Thymus (tissue), 11 donors: ENCODE measurements around the gene LAMA1. TPM values are rescaled to one million over a fixed set of nuclear protein-coding genes. Genes with fewer than 3 reads are reported as not detected.
A peak's percentile ranks its signal among the peaks of the same experiment; 100 is the strongest.
"Not testable (repeated sequence)": the region's sequence is repeated elsewhere in the genome, so short reads cannot be mapped to it uniquely, and the experiment has no call there.

Source experiments
- DNase-seq, 9 donors: peaks; one replicate each; pipeline ENCODE4 v3.0.0-alpha.2; 2013; ENCODE audit warnings: low spot score in 9 of 9, low read depth in 6 of 9, missing footprints in 1 of 9
- H3K27ac ChIP-seq, 2 donors: one replicate each; pipeline ENCODE4 v1.5.1; 2013; ENCODE audit warnings: control low read depth in 1 of 2, low read depth in 1 of 2, low read length in 1 of 2, mild to moderate bottlenecking in 1 of 2, moderate library complexity in 1 of 2
- H3K27me3 ChIP-seq, 2 donors: one replicate each; pipeline ENCODE4 v1.5.1; 2013; ENCODE audit warnings: low read length in 1 of 2; ENCODE audit not compliant: control insufficient read depth in 2 of 2, insufficient read depth in 1 of 2
- H3K36me3 ChIP-seq, 2 donors: one replicate each; pipeline ENCODE4 v1.5.1; 2013; ENCODE audit warnings: low read length in 1 of 2, mild to moderate bottlenecking in 1 of 2, moderate library complexity in 1 of 2; ENCODE audit not compliant: control insufficient read depth in 2 of 2, insufficient read depth in 2 of 2
- H3K4me1 ChIP-seq, 2 donors: one replicate each; pipeline ENCODE4 v1.5.1; 2013; ENCODE audit warnings: low read length in 2 of 2; ENCODE audit not compliant: control insufficient read depth in 2 of 2, insufficient read depth in 2 of 2
- H3K4me3 ChIP-seq, 2 donors: one replicate each; pipeline ENCODE4 v1.5.1; 2013; ENCODE audit warnings: low read length in 2 of 2, control low read depth in 1 of 2, mild to moderate bottlenecking in 1 of 2
- H3K9me3 ChIP-seq, 2 donors: one replicate each; pipeline ENCODE4 v1.5.1; 2013; ENCODE audit warnings: low read length in 1 of 2, mild to moderate bottlenecking in 1 of 2; ENCODE audit not compliant: control insufficient read depth in 2 of 2, insufficient read depth in 1 of 2
- WGBS: extraction: QIAGEN DNeasy Blood & Tissue Kit; methylation state at CpG from one replicate; pipeline ENCODE4 v1.1.7; 2013; 5-methylcytosine and 5-hydroxymethylcytosine counted together
- polyA plus RNA-seq: library from polyadenylated mRNA; stranded (reverse); fragments of 200-250 nt; gene quantifications from one replicate; pipeline ENCODE4 v1.2.3, GENCODE V29; 2013
- total RNA-seq: library from RNA; stranded (reverse); fragments of 120-200 nt; gene quantifications from one replicate; pipeline ENCODE4 v1.2.4, GENCODE V29; 2013
- donor health status: healthy.

LAMA1 gene
- total and polyA plus RNA-seq, 2 donors, result 0.71 to 2.9 TPM

GRCh38 chr18:7147399-7147798, 29.8 kb upstream of the LAMA1 start:
- WGBS, result 94% methylated on average over 7 of the region's 7 CpGs
- Histone ChIP-seq H3K4me1 (no peaks in the 10 kb centered on the region), H3K4me3 (no peak overlapping the region), H3K27me3 (no peaks in the 10 kb centered on the region), H3K27ac (no peak overlapping the region), H3K9me3 (no peaks in the 10 kb centered on the region), H3K36me3 (no peaks in the 10 kb centered on the region)
- no peak for DNase-seq

- Histone ChIP-seq H3K9me3 (no peaks in the 10 kb centered on the region), H3K36me3 (no peaks in the 10 kb centered on the region), H3K4me3 (no peak overlapping the region), H3K27ac (no peak overlapping the region), H3K4me1 (no peaks in the 10 kb centered on the region), H3K27me3 (no peaks in the 10 kb centered on the region)
- DNase-seq, result no peak
- 96% methylated on average over 1 of the region's 1 CpG for WGBS
Measured at GRCh38 chr18:7146067-7146466, 28.5 kb upstream of the LAMA1 start.

- not testable (repeated sequence) for H3K4me3 ChIP-seq, H3K4me1 ChIP-seq, DNase-seq, H3K27me3 ChIP-seq, H3K9me3 ChIP-seq, H3K27ac ChIP-seq, H3K36me3 ChIP-seq
- 97% methylated on average over 12 of the region's 12 CpGs for WGBS
Measured at GRCh38 chr18:7144921-7145320, 27.3 kb upstream of the LAMA1 start.

GRCh38 chr18:7141287-7141686, 23.7 kb upstream of the LAMA1 start:
- DNase-seq, result no peak
- H3K9me3 ChIP-seq, result no peaks in the 10 kb centered on the region
- H3K4me1 ChIP-seq, result no peaks in the 10 kb centered on the region
- H3K27me3 ChIP-seq, result no peaks in the 10 kb centered on the region
- no peak overlapping the region for H3K4me3 ChIP-seq
- H3K36me3 ChIP-seq, result no peaks in the 10 kb centered on the region
- no peak overlapping the region for H3K27ac ChIP-seq

GRCh38 chr18:7139409-7139808, 21.8 kb upstream of the LAMA1 start:
- no peaks in the 10 kb centered on the region for H3K27me3 ChIP-seq
- DNase-seq, result no peak
- no peak overlapping the region for H3K27ac ChIP-seq
- H3K4me1 ChIP-seq, result no peaks in the 10 kb centered on the region
- WGBS, result 96% methylated on average over 4 of the region's 4 CpGs
- no peak overlapping the region for H3K4me3 ChIP-seq
- H3K36me3 ChIP-seq, result no peaks in the 10 kb centered on the region
- H3K9me3 ChIP-seq, result no peaks in the 10 kb centered on the region

- no peak overlapping the region for H3K4me3 ChIP-seq
- no peak overlapping the region for H3K27ac ChIP-seq
- no peaks in the 10 kb centered on the region for H3K4me1 ChIP-seq
- no peaks in the 10 kb centered on the region for H3K9me3 ChIP-seq
- H3K27me3 ChIP-seq, result no peaks in the 10 kb centered on the region
- no peaks in the 10 kb centered on the region for H3K36me3 ChIP-seq
- no peak for DNase-seq
Measured at GRCh38 chr18:7133181-7133580, 15.6 kb upstream of the LAMA1 start.

- no peaks in the 10 kb centered on the region for H3K27me3 ChIP-seq
- 92% methylated on average over 9 of the region's 9 CpGs for WGBS
- H3K27ac ChIP-seq, result no peak overlapping the region
- H3K4me3 ChIP-seq, result no peak overlapping the region
- H3K9me3 ChIP-seq, result no peaks in the 10 kb centered on the region
- no peak for DNase-seq
- no peaks in the 10 kb centered on the region for H3K4me1 ChIP-seq
- H3K36me3 ChIP-seq, result no peaks in the 10 kb centered on the region
Measured at GRCh38 chr18:7132356-7133150, 15.0 kb upstream of the LAMA1 start.

- DNase-seq, result no peak
- no peak overlapping the region for H3K4me3 ChIP-seq
- no peaks in the 10 kb centered on the region for H3K9me3 ChIP-seq
- peaks cover 12 to 23% of the 10 kb centered on the region in 2 donors for H3K27me3 ChIP-seq
- no peak overlapping the region for H3K27ac ChIP-seq
- H3K4me1 ChIP-seq, result no peaks in the 10 kb centered on the region
- 94% methylated on average over 4 of the region's 4 CpGs for WGBS
- H3K36me3 ChIP-seq, result no peaks in the 10 kb centered on the region
Measured at GRCh38 chr18:7122376-7122775, 4.8 kb upstream of the LAMA1 start.

GRCh38 chr18:7116792-7117389, 706 bp downstream of the LAMA1 start:
- peaks cover 0 to 3% of the 10 kb centered on the region in 2 donors for H3K4me1 ChIP-seq
- H3K9me3 ChIP-seq, result no peaks in the 10 kb centered on the region
- WGBS, result 3% methylated on average over 61 of the region's 61 CpGs
- H3K4me3 ChIP-seq, result peak overlapping the region in 1 of 2 donors; percentile 27
- H3K36me3 ChIP-seq, result no peaks in the 10 kb centered on the region
- DNase-seq, result no peak
- peaks cover 32 to 53% of the 10 kb centered on the region in 2 donors for H3K27me3 ChIP-seq
- H3K27ac ChIP-seq, result no peak overlapping the region
